ENCODE measurements around the gene EGLN3. TPM values are rescaled to one million over a fixed set of nuclear protein-coding genes. Genes with fewer than 3 reads are reported as not detected.
"Not testable (repeated sequence)": the region's sequence is repeated elsewhere in the genome, so short reads cannot be mapped to it uniquely, and the experiment has no call there.

The EGLN3 gene
- total RNA-seq, 1 experiment from 2014 or later, result 3.1 TPM

DNA sequence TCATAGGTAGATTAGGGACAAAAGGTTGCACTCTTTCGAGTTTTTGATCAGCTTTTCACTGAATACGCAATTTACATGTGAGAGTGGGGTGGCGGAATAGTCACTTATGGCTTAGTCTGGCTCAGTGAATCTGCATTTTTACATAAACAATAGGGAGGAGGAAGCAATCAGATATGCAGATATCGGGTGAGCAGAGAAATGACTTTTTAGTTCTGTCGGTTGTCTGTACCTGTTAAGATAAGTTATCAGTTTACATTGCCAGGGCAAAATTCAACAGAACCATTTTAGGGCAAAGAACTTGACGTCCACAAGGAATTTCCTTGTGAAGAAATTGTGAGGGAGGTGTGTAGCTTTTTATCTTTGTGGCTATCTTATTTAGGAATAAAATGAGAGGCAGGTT, 15.4 kb upstream of the EGLN3 start:
- DNase-seq, result no peak
- TF ChIP-seq, protein P1, sequence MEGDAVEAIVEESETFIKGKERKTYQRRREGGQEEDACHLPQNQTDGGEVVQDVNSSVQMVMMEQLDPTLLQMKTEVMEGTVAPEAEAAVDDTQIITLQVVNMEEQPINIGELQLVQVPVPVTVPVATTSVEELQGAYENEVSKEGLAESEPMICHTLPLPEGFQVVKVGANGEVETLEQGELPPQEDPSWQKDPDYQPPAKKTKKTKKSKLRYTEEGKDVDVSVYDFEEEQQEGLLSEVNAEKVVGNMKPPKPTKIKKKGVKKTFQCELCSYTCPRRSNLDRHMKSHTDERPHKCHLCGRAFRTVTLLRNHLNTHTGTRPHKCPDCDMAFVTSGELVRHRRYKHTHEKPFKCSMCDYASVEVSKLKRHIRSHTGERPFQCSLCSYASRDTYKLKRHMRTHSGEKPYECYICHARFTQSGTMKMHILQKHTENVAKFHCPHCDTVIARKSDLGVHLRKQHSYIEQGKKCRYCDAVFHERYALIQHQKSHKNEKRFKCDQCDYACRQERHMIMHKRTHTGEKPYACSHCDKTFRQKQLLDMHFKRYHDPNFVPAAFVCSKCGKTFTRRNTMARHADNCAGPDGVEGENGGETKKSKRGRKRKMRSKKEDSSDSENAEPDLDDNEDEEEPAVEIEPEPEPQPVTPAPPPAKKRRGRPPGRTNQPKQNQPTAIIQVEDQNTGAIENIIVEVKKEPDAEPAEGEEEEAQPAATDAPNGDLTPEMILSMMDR (IDR thresholded peaks at IDR 0.05; ENCODE audit: unreplicated experiment), result no peak
- peaks cover 13% of the 10 kb centered on the region for H3K27me3 Mint-ChIP-seq (ENCODE audit: unreplicated experiment)
- no peak overlapping the region for H3K4me3 Mint-ChIP-seq (ENCODE audit: low read depth, unreplicated experiment)
- H3K27ac Mint-ChIP-seq (ENCODE audit: unreplicated experiment), result no peak overlapping the region
- H3K9me3 Mint-ChIP-seq (ENCODE audit: low read depth, unreplicated experiment), result peaks cover 6% of the 10 kb centered on the region
- no peaks in the 10 kb centered on the region for H3K36me3 Mint-ChIP-seq (ENCODE audit: insufficient read depth, unreplicated experiment)
- BruUV-seq (replicated peaks), result no TSS peak
- CTCF ChIA-PET, result no interaction called here
- intact Hi-C loops (cut with micrococcal nuclease; ENCODE audit: unreplicated experiment), result no loop called here
- peaks cover 5% of the 10 kb centered on the region for H3K4me1 Mint-ChIP-seq (ENCODE audit: low read depth, unreplicated experiment)

DNA sequence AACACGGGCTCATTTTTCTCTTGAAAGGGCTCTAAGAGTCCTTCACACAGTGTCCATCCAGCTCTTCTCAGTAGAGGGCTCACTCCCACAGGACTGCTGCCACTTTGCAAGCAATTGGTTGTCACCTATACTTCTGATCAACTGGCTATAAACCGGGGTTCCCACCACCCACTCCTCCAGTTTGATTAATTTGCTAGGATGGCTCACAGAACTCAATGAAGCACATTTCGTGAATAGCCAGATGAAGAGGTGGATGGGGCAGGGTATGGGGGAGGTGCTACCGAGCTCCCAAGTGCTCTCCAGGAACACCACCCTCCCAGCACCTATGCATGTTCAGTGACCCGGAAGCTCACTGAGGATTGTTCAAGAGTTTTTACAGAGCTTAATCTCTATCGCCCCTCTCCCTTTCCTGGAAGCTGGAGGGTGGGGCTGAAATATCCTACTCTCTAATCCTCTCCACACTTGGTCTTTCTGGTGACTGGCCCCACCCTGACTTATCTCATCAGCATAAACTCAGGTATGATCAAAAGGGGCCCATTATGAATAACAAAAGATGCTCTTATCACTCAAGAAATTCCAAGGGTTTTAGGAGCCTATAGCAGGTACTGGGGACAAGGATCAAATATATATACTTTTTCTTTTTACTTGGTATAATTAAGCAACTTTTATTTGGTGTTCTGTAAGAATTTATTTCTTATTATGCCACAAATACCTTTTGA, 13.9 kb upstream of the EGLN3 start:
- BruUV-seq (replicated peaks), result no TSS peak
- TF ChIP-seq, protein P1 (IDR thresholded peaks at IDR 0.05; ENCODE audit: unreplicated experiment), result no peak
- CTCF ChIA-PET, result interaction anchor here (0.7 kb wide), 1 partner anchor 134 kb away, joined by 6 read pairs; no protein-coding TSS in a partner anchor

DNA sequence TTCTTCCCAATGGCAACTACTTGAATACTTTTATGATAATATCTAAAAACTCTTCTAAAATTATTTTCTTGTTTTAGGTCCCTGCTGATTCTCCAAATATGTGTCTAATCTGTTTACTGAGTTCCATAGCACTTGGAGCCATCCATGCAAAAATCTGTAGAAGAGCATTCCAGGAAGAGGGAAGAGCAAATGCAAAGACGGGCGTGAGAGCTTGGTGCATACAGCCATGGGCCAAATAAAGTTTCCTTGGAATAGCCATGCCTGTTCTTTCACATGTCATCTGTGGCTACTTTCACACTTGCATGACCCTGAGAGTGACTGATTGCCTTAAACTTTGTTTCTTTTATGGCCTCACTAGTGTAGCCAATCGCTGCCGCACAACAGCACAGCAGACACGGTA, 13.0 kb upstream of the EGLN3 start:
- H3K36me3 Mint-ChIP-seq (ENCODE audit: insufficient read depth, unreplicated experiment), result no peaks in the 10 kb centered on the region
- no peak for DNase-seq
- no TSS peak for BruUV-seq (replicated peaks)
- CTCF ChIA-PET, result interaction anchor here (0.7 kb wide), 1 partner anchor 134 kb away, joined by 6 read pairs; no protein-coding TSS in a partner anchor
- H3K4me1 Mint-ChIP-seq (ENCODE audit: low read depth, unreplicated experiment), result peaks cover 5% of the 10 kb centered on the region
- H3K27ac Mint-ChIP-seq (ENCODE audit: unreplicated experiment), result no peak overlapping the region
- TF ChIP-seq, protein P1 (IDR thresholded peaks at IDR 0.05; ENCODE audit: unreplicated experiment), result no peak
- no peaks in the 10 kb centered on the region for H3K9me3 Mint-ChIP-seq (ENCODE audit: low read depth, unreplicated experiment)
- intact Hi-C loops (cut with micrococcal nuclease; ENCODE audit: unreplicated experiment), result loop anchor here (5.0 kb wide), 1 partner anchor 117 kb away; no protein-coding TSS in a partner anchor
- no peak overlapping the region for H3K4me3 Mint-ChIP-seq (ENCODE audit: low read depth, unreplicated experiment)
- no peaks in the 10 kb centered on the region for H3K27me3 Mint-ChIP-seq (ENCODE audit: unreplicated experiment)

More for the DNA sequence above, 13.9 kb upstream of the EGLN3 start:
- intact Hi-C loops (cut with micrococcal nuclease; ENCODE audit: unreplicated experiment), result loop anchor here (5.0 kb wide), 1 partner anchor 117 kb away; no protein-coding TSS in a partner anchor
- DNase-seq, result peak; percentile 3
- peaks cover 5% of the 10 kb centered on the region for H3K4me1 Mint-ChIP-seq (ENCODE audit: low read depth, unreplicated experiment)
- no peaks in the 10 kb centered on the region for H3K36me3 Mint-ChIP-seq (ENCODE audit: insufficient read depth, unreplicated experiment)
- peaks cover 7% of the 10 kb centered on the region for H3K27me3 Mint-ChIP-seq (ENCODE audit: unreplicated experiment)
- peaks cover 2% of the 10 kb centered on the region for H3K9me3 Mint-ChIP-seq (ENCODE audit: low read depth, unreplicated experiment)
- H3K27ac Mint-ChIP-seq (ENCODE audit: unreplicated experiment), result no peak overlapping the region
- H3K4me3 Mint-ChIP-seq (ENCODE audit: low read depth, unreplicated experiment), result no peak overlapping the region

DNA sequence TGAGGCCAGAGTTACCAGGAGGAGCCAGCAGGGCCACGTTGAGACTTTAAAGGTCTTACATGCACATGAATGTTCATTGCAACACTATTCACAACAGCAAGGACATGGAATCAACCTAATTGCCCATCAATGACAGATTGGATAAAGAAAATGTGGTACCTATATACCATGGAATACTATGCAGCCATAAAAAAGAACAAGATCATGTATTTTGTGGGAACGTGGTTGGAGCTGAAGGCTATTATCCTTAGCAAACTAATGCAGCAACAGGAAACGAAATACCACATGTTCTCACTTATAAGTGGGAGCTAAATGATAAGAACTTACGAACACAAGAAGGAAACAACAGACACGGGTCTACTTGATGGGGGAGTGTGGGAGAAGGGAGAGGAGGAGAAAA, 11.6 kb upstream of the EGLN3 start:
- H3K9me3 Mint-ChIP-seq (ENCODE audit: low read depth, unreplicated experiment); H3K27ac Mint-ChIP-seq (ENCODE audit: unreplicated experiment); BruUV-seq (replicated peaks); DNase-seq; H3K4me1 Mint-ChIP-seq (ENCODE audit: low read depth, unreplicated experiment); CTCF ChIA-PET; H3K27me3 Mint-ChIP-seq (ENCODE audit: unreplicated experiment); H3K36me3 Mint-ChIP-seq (ENCODE audit: insufficient read depth, unreplicated experiment); H3K4me3 Mint-ChIP-seq (ENCODE audit: low read depth, unreplicated experiment): not testable (repeated sequence)
- intact Hi-C loops (cut with micrococcal nuclease; ENCODE audit: unreplicated experiment), result loop anchor here (5.0 kb wide), 1 partner anchor 115 kb away; no protein-coding TSS in a partner anchor

DNA sequence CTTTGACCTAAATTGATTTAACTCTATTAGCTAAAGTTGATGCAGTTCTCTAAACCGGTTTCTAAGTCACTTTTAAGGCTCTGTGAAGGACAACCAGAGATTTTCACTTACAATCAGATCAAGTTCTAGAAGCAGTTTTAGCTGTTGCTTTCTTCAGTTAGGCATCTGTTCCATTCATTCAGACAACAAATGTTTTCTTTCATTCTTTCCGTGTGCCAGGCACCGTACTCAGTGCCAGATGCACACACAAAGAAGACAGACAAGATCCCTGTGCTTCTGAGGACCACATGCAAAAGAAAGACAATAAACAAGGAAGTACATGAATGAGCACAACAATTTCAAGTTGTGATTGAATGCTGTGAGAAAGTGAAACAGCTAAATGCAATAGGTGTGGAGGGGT, 11.1 kb upstream of the EGLN3 start:
- no TSS peak for BruUV-seq (replicated peaks)
- intact Hi-C loops (cut with micrococcal nuclease; ENCODE audit: unreplicated experiment), result loop anchor here (5.0 kb wide), 1 partner anchor 115 kb away; no protein-coding TSS in a partner anchor

More for the DNA sequence above, 11.1 kb upstream of the EGLN3 start:
- TF ChIP-seq, protein P1 (IDR thresholded peaks at IDR 0.05; ENCODE audit: unreplicated experiment), result no peak
- no peak for DNase-seq
- Mint-ChIP-seq H3K4me1 (ENCODE audit: low read depth, unreplicated experiment) (peaks cover 5% of the 10 kb centered on the region), H3K4me3 (ENCODE audit: low read depth, unreplicated experiment) (no peak overlapping the region), H3K9me3 (ENCODE audit: low read depth, unreplicated experiment) (no peaks in the 10 kb centered on the region), H3K27me3 (ENCODE audit: unreplicated experiment) (no peaks in the 10 kb centered on the region), H3K36me3 (ENCODE audit: insufficient read depth, unreplicated experiment) (no peaks in the 10 kb centered on the region), H3K27ac (ENCODE audit: unreplicated experiment) (no peak overlapping the region)
- CTCF ChIA-PET, result no interaction called here
